GM12891 (cell line): Measurements from ENCODE around the gene KCTD14.

Experiments used
- POLR2A ChIP-seq: IDR thresholded peaks from 2 replicates; pipeline ENCODE4 v1.6.1; 2011; ENCODE audit warnings: low read depth, low read length, control low read depth
- POLR2AphosphoS5 ChIP-seq: IDR thresholded peaks from 2 replicates; pipeline ENCODE4 v1.6.1; 2011; ENCODE audit warnings: low read depth, low read length, control low read depth

GRCh38 chr11:78070621-78071020 lies 47.5 kb upstream of the KCTD14 start:
- TF ChIP-seq POLR2AphosphoS5 = no peak
- TF ChIP-seq POLR2A = no peak
